Smooth muscle cell (in vitro differentiated cells): ENCODE results near the gene ZNF555. TPM values are rescaled to one million over a fixed set of nuclear protein-coding genes. Genes with fewer than 3 reads are reported as not detected.
"Not testable (repeated sequence)": the region's sequence is repeated elsewhere in the genome, so short reads cannot be mapped to it uniquely, and the experiment has no call there.

Experiments used
- DNase-seq: peaks from one replicate; lab custom pipeline; 2025; ENCODE audit not compliant: unreplicated experiment; lab: John Stamatoyannopoulos, UW
- H2AFZ ChIP-seq: fragments of 200-600 bp; sonication (generic); 2 replicates; pipeline ENCODE4 v1.6.0; 2016; ENCODE audit warnings: antibody characterized with exemption, low read depth, mild to moderate bottlenecking
- H3F3A ChIP-seq: fragments of 200-600 bp; sonication (generic); 2 replicates; pipeline ENCODE4 v1.6.0; 2017; ENCODE audit warnings: antibody characterized with exemption, low read depth
- H3K27ac ChIP-seq: fragments of 200-600 bp; sonication (generic); 2 replicates; pipeline ENCODE4 v1.5.1; 2016; ENCODE audit warnings: low read depth, mild to moderate bottlenecking
- H3K27me3 ChIP-seq: fragments of 200-600 bp; sonication (generic); 2 replicates; pipeline ENCODE4 v1.6.1; 2016; ENCODE audit warnings: low read depth, mild to moderate bottlenecking
- H3K36me3 ChIP-seq: fragments of 200-600 bp; sonication (generic); 2 replicates; pipeline ENCODE4 v1.5.1; 2016; ENCODE audit warnings: low read depth
- H3K4me1 ChIP-seq: fragments of 200-600 bp; sonication (generic); 2 replicates; pipeline ENCODE4 v1.5.1; 2016; ENCODE audit warnings: low read depth
- H3K4me2 ChIP-seq: fragments of 200-600 bp; sonication (generic); 2 replicates; pipeline ENCODE4 v1.6.0; 2016; ENCODE audit warnings: mild to moderate bottlenecking
- H3K4me3 ChIP-seq: fragments of 200-600 bp; sonication (generic); 2 replicates; pipeline ENCODE4 v1.5.1; 2016; ENCODE audit warnings: mild to moderate bottlenecking
- H3K79me2 ChIP-seq: fragments of 200-600 bp; sonication (generic); 2 replicates; pipeline ENCODE4 v1.6.0; 2016; ENCODE audit warnings: low read depth, mild to moderate bottlenecking
- H3K9ac ChIP-seq: fragments of 200-600 bp; sonication (generic); 2 replicates; pipeline ENCODE4 v1.6.0; 2016; ENCODE audit warnings: low read depth
- H3K9me3 ChIP-seq: fragments of 200-600 bp; sonication (generic); replicated peaks from 2 replicates; pipeline ENCODE4 v1.5.1; 2016; ENCODE audit warnings: low read depth
- H4K20me1 ChIP-seq: fragments of 200-600 bp; sonication (generic); 2 replicates; pipeline ENCODE4 v1.6.0; 2016; ENCODE audit warnings: low read depth
- WGBS: methylation state at CpG from one replicate; pipeline ENCODE4 v1.1.7; 2016; ENCODE audit warnings: low lambda C conversion rate; 5-methylcytosine and 5-hydroxymethylcytosine counted together
- polyA plus RNA-seq: library from polyadenylated mRNA; unstranded; fragments of >200 nt; fragmentation: Nextera tagmentation; extraction: Ambion mirVana; gene quantifications from 2 replicates; pipeline ENCODE4 v1.2.1, GENCODE V29; 2016
- total RNA-seq: library from RNA; depleted of rRNA; stranded (reverse); fragments of >200 nt; gene quantifications from 2 replicates; pipeline ENCODE4 v1.2.3, GENCODE V29; 2014
- TF ChIP-seq, protein P1 (sequence below): fragments of 200-600 bp; sonication (generic); IDR thresholded peaks from 2 replicates; pipeline ENCODE4 v1.5.1; 2017; ENCODE audit warnings: borderline replicate concordance, mild to moderate bottlenecking, antibody characterized with exemption; ENCODE audit not compliant: insufficient read depth, poor library complexity, severe bottlenecking

The ZNF555 gene
- total and polyA plus RNA-seq, 2 experiments from 2014 or later: 3.2 to 4.9 TPM

DNA sequence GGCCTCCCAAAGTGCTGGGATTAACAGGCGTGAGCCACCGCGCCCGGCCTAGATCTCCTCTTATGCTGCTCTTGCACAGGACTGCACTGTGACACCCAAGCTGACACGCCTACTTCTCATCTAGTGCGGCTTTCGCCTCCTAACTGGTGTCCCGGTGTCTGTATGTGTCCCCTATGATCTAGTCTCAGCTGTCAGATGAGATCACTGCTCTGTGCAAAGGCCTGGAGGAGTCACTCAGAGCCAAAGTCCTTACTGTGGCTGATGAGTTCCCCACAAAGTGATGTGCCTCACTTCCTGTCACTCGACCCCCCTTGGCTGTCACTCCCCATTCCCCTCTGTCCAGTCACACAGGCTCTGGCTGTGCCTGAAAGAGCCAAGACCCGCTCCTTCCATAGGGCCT is 28.3 kb downstream of the ZNF555 start:
- TF ChIP-seq, protein P1, sequence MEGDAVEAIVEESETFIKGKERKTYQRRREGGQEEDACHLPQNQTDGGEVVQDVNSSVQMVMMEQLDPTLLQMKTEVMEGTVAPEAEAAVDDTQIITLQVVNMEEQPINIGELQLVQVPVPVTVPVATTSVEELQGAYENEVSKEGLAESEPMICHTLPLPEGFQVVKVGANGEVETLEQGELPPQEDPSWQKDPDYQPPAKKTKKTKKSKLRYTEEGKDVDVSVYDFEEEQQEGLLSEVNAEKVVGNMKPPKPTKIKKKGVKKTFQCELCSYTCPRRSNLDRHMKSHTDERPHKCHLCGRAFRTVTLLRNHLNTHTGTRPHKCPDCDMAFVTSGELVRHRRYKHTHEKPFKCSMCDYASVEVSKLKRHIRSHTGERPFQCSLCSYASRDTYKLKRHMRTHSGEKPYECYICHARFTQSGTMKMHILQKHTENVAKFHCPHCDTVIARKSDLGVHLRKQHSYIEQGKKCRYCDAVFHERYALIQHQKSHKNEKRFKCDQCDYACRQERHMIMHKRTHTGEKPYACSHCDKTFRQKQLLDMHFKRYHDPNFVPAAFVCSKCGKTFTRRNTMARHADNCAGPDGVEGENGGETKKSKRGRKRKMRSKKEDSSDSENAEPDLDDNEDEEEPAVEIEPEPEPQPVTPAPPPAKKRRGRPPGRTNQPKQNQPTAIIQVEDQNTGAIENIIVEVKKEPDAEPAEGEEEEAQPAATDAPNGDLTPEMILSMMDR: no peak
- no peaks in the 10 kb centered on the region for H3K79me2 ChIP-seq
- H3K4me1 ChIP-seq: no peaks in the 10 kb centered on the region
- no peak overlapping the region for H3K9ac ChIP-seq
- no peak overlapping the region for H2AFZ ChIP-seq
- no peak overlapping the region for H3K27ac ChIP-seq
- no peaks in the 10 kb centered on the region for H3K36me3 ChIP-seq
- H4K20me1 ChIP-seq: no peaks in the 10 kb centered on the region
- no peak overlapping the region for H3K4me2 ChIP-seq
- H3K9me3 ChIP-seq: no peaks in the 10 kb centered on the region
- no peaks in the 10 kb centered on the region for H3K27me3 ChIP-seq
- no peak for DNase-seq
- 95% methylated on average over 10 of the region's 10 CpGs for WGBS
- H3F3A ChIP-seq: no peaks in the 10 kb centered on the region
- no peak overlapping the region for H3K4me3 ChIP-seq

DNA sequence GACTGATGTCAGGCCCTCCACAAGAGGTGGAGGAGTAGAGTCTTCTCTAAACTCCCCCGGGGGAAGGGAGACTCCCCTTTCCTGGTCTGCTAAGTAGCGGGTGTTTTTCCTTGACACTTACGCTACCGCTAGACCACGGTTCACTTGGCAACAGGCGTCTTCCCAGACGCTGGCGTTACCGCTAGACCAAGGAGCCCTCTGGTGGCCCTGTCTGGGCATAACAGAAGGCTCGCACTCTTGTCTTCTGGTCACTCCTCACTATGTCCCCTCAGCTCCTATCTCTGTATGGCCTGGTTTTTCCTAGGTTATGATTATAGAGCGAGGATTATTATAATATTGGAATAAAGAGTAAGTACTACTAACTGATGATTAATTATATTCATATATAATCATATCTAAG is 30.9 kb downstream of the ZNF555 start:
- H3K27ac ChIP-seq, H3K36me3 ChIP-seq, H3K27me3 ChIP-seq, H3K4me3 ChIP-seq, H3K9ac ChIP-seq, H2AFZ ChIP-seq, H4K20me1 ChIP-seq, DNase-seq, H3K4me1 ChIP-seq, H3F3A ChIP-seq, H3K79me2 ChIP-seq, H3K9me3 ChIP-seq, H3K4me2 ChIP-seq: not testable (repeated sequence)
- WGBS: 32% methylated on average over 3 of the region's 11 CpGs

DNA sequence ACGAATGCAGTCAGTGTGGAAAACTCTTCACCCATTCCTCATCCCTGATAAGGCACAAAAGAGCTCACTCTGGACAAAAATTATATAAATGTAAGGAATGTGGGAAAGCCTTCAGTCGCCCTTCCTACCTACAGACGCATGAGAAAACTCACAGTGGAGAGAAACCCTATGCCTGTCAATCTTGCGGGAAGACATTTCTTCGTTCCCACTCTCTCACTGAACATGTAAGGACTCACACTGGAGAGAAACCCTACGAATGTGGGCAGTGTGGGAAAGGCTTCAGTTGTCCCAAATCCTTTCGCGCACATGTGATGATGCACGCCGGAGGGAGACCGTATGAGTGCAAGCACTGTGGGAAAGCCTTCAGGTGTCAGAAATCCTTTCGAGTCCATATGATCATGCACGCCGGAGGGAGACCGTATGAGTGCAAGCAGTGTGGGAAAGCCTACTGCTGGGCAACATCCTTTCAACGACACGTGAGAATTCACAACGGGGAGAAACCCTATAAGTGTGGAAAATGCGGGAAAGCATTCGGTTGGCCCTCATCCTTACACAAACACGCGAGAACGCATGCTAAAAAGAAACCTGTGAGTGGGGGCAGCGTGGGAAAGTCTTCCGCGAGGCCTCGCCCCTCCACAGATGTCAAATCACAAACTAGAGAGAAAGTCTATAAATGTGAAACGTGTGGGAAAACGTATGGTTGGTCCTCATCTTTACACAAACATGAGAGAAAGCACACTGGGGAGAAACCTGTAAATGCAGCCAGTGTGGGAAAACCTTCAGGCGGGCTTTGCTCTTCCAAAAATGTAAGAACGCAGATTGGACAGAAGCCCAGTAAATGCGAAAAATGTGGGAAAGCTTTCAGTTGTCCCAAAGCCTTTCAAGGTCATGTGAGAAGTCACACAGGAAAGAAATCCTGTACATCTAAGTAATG is 36.4 kb downstream of the ZNF555 start:
- DNase-seq: no peak
- Histone ChIP-seq H3K9ac (no peak overlapping the region), H3K27me3 (no peaks in the 10 kb centered on the region), H3K4me3 (no peak overlapping the region), H3K79me2 (no peaks in the 10 kb centered on the region), H2AFZ (no peak overlapping the region), H3K4me1 (no peaks in the 10 kb centered on the region), H3K27ac (no peak overlapping the region), H4K20me1 (no peaks in the 10 kb centered on the region), H3K9me3 (no peaks in the 10 kb centered on the region), H3F3A (no peaks in the 10 kb centered on the region), H3K36me3 (no peaks in the 10 kb centered on the region), H3K4me2 (no peak overlapping the region)
- 90% methylated on average over 32 of the region's 32 CpGs for WGBS
- TF ChIP-seq, protein P1: no peak

- DNase-seq: no peak
- Histone ChIP-seq H2AFZ (no peak overlapping the region), H3K27me3 (no peaks in the 10 kb centered on the region), H3F3A (no peaks in the 10 kb centered on the region), H4K20me1 (no peaks in the 10 kb centered on the region), H3K9ac (no peak overlapping the region), H3K36me3 (no peaks in the 10 kb centered on the region), H3K79me2 (no peaks in the 10 kb centered on the region), H3K27ac (no peak overlapping the region), H3K4me3 (no peak overlapping the region), H3K4me1 (no peaks in the 10 kb centered on the region), H3K4me2 (no peak overlapping the region), H3K9me3 (no peaks in the 10 kb centered on the region)
- TF ChIP-seq, protein P1: no peak
- WGBS: 90% methylated on average over 14 of the region's 14 CpGs
Measured at GRCh38 chr19:2883686-2884439, 42.6 kb downstream of the ZNF555 start.
